Tongue (tissue), 2 donors: ENCODE measurements around the gene FAM151B. TPM values are rescaled to one million over a fixed set of nuclear protein-coding genes. Genes with fewer than 3 reads are reported as not detected.

Experiments
- DNase-seq: peaks from one replicate; pipeline ENCODE4 v3.0.0-alpha.2; 2015
- total RNA-seq: library from RNA; depleted of rRNA; stranded (reverse); fragments of >200 nt; gene quantifications from one replicate; pipeline ENCODE4 v1.2.3, GENCODE V29; 2014

Gene FAM151B
- total RNA-seq, 1 donor from 2014 or later = 9.8 TPM

DNA sequence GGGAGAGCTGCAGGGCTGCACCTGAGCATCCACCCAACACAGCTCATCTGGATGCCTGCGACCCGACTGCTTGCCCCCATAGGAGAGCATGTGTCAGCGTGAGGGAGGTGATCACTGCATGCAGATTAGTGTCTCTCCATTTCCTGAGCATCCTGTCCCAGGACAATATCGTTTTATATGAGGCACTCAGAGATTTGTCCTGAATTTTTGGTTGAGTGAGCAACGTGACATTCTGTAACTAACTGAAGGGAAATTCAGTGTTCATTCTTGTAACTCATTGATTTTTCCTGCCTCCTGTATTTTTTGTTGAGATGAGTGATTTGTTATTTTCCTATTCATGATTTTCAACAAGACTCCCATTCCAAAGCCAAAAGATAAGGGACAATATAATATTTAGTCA, 102.9 kb downstream of the FAM151B start:
- DNase-seq = no peak

DNA sequence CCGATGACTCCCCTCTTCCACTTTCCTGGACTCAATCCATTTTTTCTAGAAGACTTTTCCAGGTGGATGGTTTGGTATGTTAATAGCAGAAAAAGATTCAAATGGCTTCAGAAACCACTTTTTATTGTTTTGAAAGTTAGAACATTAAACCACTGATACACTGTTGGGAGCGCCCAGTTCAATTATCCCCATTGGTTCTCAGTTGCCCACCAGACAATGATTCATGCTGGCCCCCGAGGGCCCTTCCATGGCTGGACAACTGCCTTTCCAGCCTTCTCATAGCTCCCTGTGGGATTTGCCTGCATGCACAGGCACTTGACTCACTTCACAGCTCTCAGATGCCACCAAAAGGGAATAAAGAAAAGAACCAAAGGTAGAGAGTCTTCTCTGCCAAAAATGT, 103.5 kb downstream of the FAM151B start:
- DNase-seq = no peak

DNA sequence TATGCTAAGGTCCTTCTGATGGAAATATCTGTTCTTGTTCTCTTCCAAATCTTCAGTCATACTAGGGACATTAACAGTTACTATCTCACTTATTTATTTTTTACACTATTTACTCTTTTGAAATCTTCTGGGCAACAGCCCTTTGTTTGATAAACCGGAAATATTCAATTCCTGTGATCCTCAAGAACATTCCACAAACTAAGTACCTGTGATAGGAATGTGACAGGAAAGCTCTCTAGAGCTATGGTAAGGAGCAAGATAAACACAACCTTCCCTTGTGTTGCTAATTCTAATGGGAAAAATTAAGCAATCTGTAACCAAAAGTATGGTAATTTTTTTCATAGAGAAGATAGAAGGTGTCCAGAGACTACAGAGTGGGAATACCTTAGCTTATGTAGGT, 104.2 kb downstream of the FAM151B start:
- DNase-seq = no peak

Other genes starting within 250 kb of the FAM151B start
- 30.6 TPM for gene SERINC5, start 232.1 kb upstream of the FAM151B start, total RNA-seq
- not detected for gene SPZ1, start 168.1 kb upstream of the FAM151B start, total RNA-seq
- gene ZFYVE16, start 80.0 kb upstream of the FAM151B start, total RNA-seq = 62.4 TPM
- gene ANKRD34B, start 82.2 kb downstream of the FAM151B start, total RNA-seq = not detected
- 22.2 TPM for gene MSH3, start 166.6 kb downstream of the FAM151B start, total RNA-seq
- 27.4 TPM for gene DHFR, start 166.9 kb downstream of the FAM151B start, total RNA-seq